ENCODE measurements around the gene PRKAB1. TPM values are rescaled to one million over a fixed set of nuclear protein-coding genes. Genes with fewer than 3 reads are reported as not detected.

PRKAB1 gene
- total RNA-seq, 6 experiments from 2014 or later: 14.7 to 19.5 (median 18.0) TPM

DNA sequence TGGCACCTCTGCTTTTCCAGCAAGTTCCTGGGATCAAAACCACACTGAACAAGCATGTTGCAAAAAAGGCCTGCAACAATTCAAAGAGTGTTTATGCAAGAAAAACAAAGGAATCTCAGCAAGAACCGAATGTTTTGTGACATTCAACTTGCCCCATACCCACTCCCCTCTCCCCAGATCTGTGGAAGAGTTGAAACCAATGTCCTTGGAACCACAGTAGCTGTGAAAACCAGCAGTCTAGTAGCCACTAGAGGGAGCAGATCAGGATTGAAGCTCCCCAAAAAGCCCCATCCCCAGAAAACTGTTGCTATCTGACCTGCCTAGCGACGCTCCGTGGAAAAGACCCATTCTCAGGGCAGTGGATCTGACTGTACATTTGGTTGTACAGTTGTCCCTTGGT lies 27.1 kb downstream of the PRKAB1 start:
- no peak for DNase-seq
- peaks cover 10% of the 10 kb centered on the region for H3K36me3 Mint-ChIP-seq (ENCODE audit: low read depth)
- TF ChIP-seq, protein P1, sequence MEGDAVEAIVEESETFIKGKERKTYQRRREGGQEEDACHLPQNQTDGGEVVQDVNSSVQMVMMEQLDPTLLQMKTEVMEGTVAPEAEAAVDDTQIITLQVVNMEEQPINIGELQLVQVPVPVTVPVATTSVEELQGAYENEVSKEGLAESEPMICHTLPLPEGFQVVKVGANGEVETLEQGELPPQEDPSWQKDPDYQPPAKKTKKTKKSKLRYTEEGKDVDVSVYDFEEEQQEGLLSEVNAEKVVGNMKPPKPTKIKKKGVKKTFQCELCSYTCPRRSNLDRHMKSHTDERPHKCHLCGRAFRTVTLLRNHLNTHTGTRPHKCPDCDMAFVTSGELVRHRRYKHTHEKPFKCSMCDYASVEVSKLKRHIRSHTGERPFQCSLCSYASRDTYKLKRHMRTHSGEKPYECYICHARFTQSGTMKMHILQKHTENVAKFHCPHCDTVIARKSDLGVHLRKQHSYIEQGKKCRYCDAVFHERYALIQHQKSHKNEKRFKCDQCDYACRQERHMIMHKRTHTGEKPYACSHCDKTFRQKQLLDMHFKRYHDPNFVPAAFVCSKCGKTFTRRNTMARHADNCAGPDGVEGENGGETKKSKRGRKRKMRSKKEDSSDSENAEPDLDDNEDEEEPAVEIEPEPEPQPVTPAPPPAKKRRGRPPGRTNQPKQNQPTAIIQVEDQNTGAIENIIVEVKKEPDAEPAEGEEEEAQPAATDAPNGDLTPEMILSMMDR (IDR thresholded peaks at IDR 0.05): peak; percentile 77
- H3K4me3 Mint-ChIP-seq: no peak overlapping the region
- H3K27me3 Mint-ChIP-seq (ENCODE audit: insufficient read depth): no peaks in the 10 kb centered on the region
- H3K9me3 Mint-ChIP-seq: no peaks in the 10 kb centered on the region
- H3K27ac Mint-ChIP-seq: no peak overlapping the region
- peaks cover 34% of the 10 kb centered on the region for H3K4me1 Mint-ChIP-seq (ENCODE audit: low read depth)

DNA sequence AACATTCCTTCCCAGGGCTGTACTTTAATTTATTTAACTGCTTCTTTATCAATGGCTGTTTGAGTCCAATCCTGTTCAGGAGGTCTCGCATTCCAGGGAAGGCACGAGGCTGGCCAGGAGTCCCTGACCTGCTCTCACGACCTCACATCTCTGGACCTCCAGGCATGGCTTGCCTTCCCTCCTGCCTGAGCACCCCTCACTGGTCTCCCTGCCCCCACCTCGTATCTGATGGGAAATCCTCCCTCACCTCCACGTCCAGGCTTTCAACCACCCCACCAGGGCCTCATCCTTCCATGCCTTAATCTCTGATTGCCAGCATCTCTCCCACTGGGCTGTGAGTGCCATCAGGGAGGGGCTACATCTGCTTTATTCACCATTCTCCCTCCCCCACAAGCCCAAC lies 29.0 kb downstream of the PRKAB1 start:
- no peaks in the 10 kb centered on the region for H3K27me3 Mint-ChIP-seq (ENCODE audit: insufficient read depth)
- no peaks in the 10 kb centered on the region for H3K9me3 Mint-ChIP-seq
- no peak overlapping the region for H3K27ac Mint-ChIP-seq
- TF ChIP-seq, protein P1 (IDR thresholded peaks at IDR 0.05): no peak
- no peak overlapping the region for H3K4me3 Mint-ChIP-seq
- DNase-seq: no peak
- peaks cover 25% of the 10 kb centered on the region for H3K4me1 Mint-ChIP-seq (ENCODE audit: low read depth)
- H3K36me3 Mint-ChIP-seq (ENCODE audit: low read depth): peaks cover 10% of the 10 kb centered on the region

DNA sequence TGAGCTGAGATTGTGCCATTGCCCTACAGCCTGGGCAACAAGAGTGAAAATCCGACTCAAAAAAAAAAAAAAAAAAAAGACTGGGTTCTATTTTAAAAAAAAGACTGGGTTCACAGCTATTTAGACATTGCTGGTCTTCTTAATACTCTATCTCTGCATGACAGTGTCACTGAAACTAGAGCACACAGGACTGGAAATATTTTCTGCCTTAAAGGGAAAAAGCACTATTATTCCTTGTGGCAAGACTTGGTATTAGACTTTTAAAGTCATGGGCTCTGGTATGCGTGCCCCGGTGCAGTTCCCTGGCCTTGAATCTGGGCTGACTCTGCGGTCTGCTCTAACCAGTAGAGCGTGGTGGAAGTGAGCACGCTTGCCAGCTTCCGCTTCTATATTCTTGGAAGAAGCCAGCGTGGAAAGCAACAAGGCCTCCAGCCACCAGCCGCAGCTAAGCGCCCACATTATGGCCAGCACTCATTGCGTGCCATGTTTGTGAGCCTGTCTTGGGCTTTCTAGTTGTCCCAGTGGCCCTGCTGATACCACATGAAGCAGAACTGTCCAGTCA lies 31.3 kb downstream of the PRKAB1 start:
- Mint-ChIP-seq H3K4me3 (no peak overlapping the region), H3K4me1 (ENCODE audit: low read depth) (peaks cover 5% of the 10 kb centered on the region), H3K27me3 (ENCODE audit: insufficient read depth) (no peaks in the 10 kb centered on the region), H3K36me3 (ENCODE audit: low read depth) (peaks cover 10% of the 10 kb centered on the region), H3K9me3 (no peaks in the 10 kb centered on the region), H3K27ac (no peak overlapping the region)
- TF ChIP-seq, protein P1 (IDR thresholded peaks at IDR 0.05): no peak
- DNase-seq: no peak

DNA sequence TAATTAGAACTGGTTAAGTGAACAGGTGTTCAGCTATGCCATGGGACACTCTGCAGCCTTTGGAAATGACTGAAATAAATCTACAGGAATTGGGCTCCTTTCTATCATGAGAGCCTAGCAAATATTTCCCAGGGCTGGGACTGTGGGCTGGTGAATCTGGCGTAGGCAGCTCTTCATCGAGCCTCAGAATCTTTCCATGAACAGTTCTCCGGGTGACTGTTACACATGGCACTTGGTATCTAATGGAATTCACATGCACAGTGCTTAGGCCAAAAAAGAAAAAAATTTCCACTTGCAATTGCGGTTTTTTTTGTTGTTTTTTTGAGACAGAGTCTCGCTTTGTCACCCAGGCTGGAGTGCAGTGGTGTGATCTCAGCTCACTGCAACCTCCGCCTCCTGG lies 32.1 kb downstream of the PRKAB1 start:
- Mint-ChIP-seq H3K9me3 (no peaks in the 10 kb centered on the region), H3K4me3 (no peak overlapping the region), H3K27me3 (ENCODE audit: insufficient read depth) (no peaks in the 10 kb centered on the region), H3K4me1 (ENCODE audit: low read depth) (peaks cover 11% of the 10 kb centered on the region), H3K36me3 (ENCODE audit: low read depth) (peaks cover 16% of the 10 kb centered on the region), H3K27ac (no peak overlapping the region)
- DNase-seq: no peak
- TF ChIP-seq, protein P1 (IDR thresholded peaks at IDR 0.05): no peak

DNA sequence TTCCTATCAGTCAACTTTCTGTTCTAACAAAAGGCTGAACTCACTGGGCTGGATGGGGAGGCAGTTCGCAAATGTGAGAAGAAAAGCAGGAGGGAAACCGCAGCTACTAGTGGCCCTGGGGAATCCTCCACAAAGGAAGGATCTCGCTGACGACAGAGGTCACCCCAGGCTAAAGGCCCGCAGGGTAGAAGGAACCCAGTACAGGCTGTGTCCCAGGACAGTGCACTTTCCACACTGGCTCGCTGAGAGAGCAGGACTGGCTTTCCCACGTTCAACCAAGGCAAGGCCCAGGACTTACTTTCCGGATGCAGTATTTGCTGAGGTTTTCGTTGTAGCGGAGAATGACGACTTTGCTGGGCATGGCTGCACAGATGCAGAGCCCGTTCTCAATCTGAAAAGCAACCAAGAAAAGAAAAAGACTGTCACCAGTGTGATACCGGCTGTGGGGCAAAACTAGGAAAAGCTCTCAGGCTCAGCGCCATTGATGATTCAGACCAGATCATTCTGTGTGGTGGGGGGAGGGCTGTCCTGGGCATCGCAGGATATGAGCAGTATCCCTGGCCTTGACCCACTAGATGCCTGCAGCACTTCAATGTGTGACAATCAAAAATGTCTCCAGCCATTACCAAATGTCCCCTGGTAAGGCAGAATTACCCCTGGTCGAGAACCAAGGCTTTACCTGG lies 36.3 kb downstream of the PRKAB1 start:
- Mint-ChIP-seq H3K27me3 (ENCODE audit: insufficient read depth) (no peaks in the 10 kb centered on the region), H3K4me1 (ENCODE audit: low read depth) (peaks cover 14% of the 10 kb centered on the region), H3K9me3 (no peaks in the 10 kb centered on the region), H3K4me3 (no peak overlapping the region), H3K36me3 (ENCODE audit: low read depth) (peaks cover 26% of the 10 kb centered on the region), H3K27ac (0 out of 2 replicates have a peak overlapping the region, but pooled peaks have one; percentile 24)
- TF ChIP-seq, protein P1 (IDR thresholded peaks at IDR 0.05): no peak
- DNase-seq: peak; percentile 15

Measured in HFFc6 (cell line).